CD1c-positive myeloid dendritic cell (primary cell): ENCODE data around the gene ZNF783.
"Not testable (repeated sequence)": the region's sequence is repeated elsewhere in the genome, so short reads cannot be mapped to it uniquely, and the experiment has no call there.

Source experiments
- DNase-seq: peaks from one replicate; pipeline ENCODE4 v3.0.0-alpha.2; 2016; ENCODE audit errors: extremely low spot score

ZNF783 gene

DNA sequence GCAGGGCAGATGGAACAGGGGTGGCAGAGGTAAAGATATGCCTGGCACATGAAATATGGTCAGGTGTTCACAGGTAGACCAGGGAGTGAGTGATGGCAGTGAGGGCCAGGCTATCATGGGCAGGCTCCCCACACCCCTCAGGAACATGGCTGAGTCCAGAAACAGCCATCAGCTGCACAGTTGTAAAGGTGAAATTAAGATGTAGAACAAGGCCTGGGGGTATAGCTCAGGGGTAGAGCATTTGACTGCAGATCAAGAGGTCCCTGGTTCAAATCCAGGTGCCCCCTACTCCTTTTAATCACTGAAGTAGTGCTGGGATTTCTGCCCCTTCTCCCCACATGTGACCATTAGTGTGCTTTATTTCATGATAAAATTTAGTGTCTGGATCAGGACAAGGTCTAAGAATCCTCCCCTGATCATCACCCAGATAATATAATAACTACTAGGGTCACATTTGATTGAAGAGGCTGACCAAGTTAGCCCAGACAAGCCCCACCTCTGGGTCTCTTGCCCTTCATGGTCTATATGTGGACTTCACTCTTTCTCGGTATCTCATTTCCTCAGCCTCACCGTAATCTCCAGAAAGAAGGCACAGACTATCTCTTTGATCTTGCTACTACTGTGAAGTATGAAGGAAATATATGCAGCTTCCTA lies 69.0 kb downstream of the ZNF783 start:
- DNase-seq, result no peak

DNA sequence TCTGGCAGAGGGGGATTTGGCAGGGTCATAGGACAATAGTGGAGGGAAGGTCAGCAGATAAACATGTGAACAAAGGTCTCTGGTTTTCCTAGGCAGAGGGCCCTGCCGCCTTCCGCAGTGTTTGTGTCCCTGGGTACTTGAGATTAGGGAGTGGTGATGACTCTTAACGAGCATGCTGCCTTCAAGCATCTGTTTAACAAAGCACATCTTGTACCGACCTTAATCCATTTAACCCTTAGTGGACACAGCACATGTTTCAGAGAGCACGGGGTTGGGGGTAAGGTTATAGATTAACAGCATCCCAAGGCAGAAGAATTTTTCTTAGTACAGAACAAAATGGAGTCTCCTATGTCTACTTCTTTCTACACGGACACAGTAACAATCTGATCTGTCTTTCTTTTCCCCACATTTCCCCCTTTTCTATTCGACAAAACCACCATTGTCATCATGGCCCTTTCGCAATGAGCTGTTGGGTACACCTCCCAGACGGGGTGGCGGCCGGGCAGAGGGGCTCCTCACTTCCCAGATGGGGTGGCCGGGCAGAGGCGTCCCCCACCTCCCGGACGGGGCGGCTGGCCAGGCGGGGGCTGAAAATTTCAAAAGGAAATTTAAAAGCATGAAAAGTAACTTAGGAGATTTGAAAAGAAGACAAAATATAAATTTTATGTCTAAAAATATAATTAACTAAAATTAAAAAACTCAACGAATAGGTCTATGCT lies 70.8 kb downstream of the ZNF783 start:
- not testable (repeated sequence) for DNase-seq

GRCh38 chr7:149333321-149333717 lies 71.3 kb downstream of the ZNF783 start:
- no peak for DNase-seq

GRCh38 chr7:149334219-149334618 lies 72.2 kb downstream of the ZNF783 start:
- no peak for DNase-seq
